K562 (cell line): ENCODE measurements around the gene POLA1. TPM values are rescaled to one million over a fixed set of nuclear protein-coding genes. Genes with fewer than 3 reads are reported as not detected.

Source experiments
- ATAC-seq: fragments of 200-7000 bp; cut with Tn5 transposase; 3 replicates; pipeline ENCODE4 v1.9.1; 2020; ENCODE audit warnings: moderate library complexity
- BruUV-seq: library from RNA; stranded (reverse); fragments of 400-500 nt; replicated peaks from 2 replicates; lab custom pipeline; 2021; lab: Mats Ljungman, UMichigan
- CTCF ChIA-PET: fragments of 300-600 bp; formaldehyde crosslinking; extraction: SDS; loops from one replicate; lab custom pipeline; 2021; ENCODE audit warnings: low intra/inter-chr PET ratio; lab: Yijun Ruan, JAX
- POLR2A ChIA-PET: fragments of 300-600, 350-650 bp; sonication (Branson Sonifier 250); formaldehyde crosslinking; extraction: SDS; loops from one replicate; lab custom pipeline; 2021; ENCODE audit warnings: antibody characterized with exemption, inconsistent platforms; lab: Yijun Ruan, JAX
- DNase-seq, 4 experiments: peaks; one replicate each; pipeline versions ENCODE4 v3.0.0 to v3.0.0-alpha.2; 2011 to 2018; ENCODE audit warnings: low spot score in 3 of 4, mixed read lengths in 3 of 4; ENCODE audit errors: extremely low read depth in 1 of 4
- FAIRE-seq: peaks from 2 replicates; lab custom pipeline; 2011; peaks lifted over from hg19 to GRCh38; lab: Jason Lieb, UNC
- H2AFZ ChIP-seq: 2 replicates; pipeline ENCODE4 v1.6.0; 2011; ENCODE audit warnings: low read depth, low read length, control low read depth, inconsistent platforms
- H3K27ac ChIP-seq: fragments of 200-600 bp; 3 replicates; pipeline ENCODE4 v1.8.0; 2011; ENCODE audit warnings: low read depth, mild to moderate bottlenecking, control low read depth, inconsistent platforms, low read length, moderate library complexity, mixed read lengths; ENCODE audit errors: extremely low read depth
- H3K27me3 ChIP-seq, 2 experiments: fragments of 300-600 bp in 1 of 2; 2 replicates in 1 of 2; 3 replicates in 1 of 2; pipeline versions ENCODE4 v1.6.0 to v1.8.0; 2011; ENCODE audit warnings: inconsistent platforms in 2 of 2, low read length in 2 of 2, mild to moderate bottlenecking in 1 of 2, mixed read lengths in 1 of 2, moderate library complexity in 1 of 2; ENCODE audit not compliant: control insufficient read depth in 2 of 2, insufficient read depth in 2 of 2
- H3K36me3 ChIP-seq: fragments of 300-600 bp; 3 replicates; pipeline ENCODE4 v1.8.0; 2011; ENCODE audit warnings: mild to moderate bottlenecking, low read length, inconsistent platforms; ENCODE audit not compliant: control insufficient read depth, insufficient read depth
- H3K4me1 ChIP-seq, 2 experiments: fragments of 200-600 bp in 1 of 2; replicated peaks in 1 of 2; 2 replicates in 1 of 2; 3 replicates in 1 of 2; pipeline versions ENCODE4 v1.5.1 to v1.8.0; 2011; ENCODE audit warnings: inconsistent platforms in 2 of 2, low read length in 2 of 2, mild to moderate bottlenecking in 1 of 2, mixed read lengths in 1 of 2, moderate library complexity in 1 of 2; ENCODE audit not compliant: control insufficient read depth in 2 of 2, insufficient read depth in 2 of 2
- H3K4me2 ChIP-seq: 2 replicates; pipeline ENCODE4 v1.6.1; 2011; ENCODE audit warnings: low read length, control low read depth, inconsistent platforms, mixed read lengths; ENCODE audit not compliant: insufficient read depth
- H3K4me3 ChIP-seq: fragments of 200-600 bp; sonication (generic), shearing (Covaris generic); 2 replicates; pipeline ENCODE4 v1.5.1; 2016; ENCODE audit warnings: control low read depth, inconsistent platforms
- H3K79me2 ChIP-seq: fragments of 200-600 bp; 3 replicates; pipeline ENCODE4 v1.8.0; 2011; ENCODE audit warnings: low read length, inconsistent platforms; ENCODE audit not compliant: control insufficient read depth, insufficient read depth
- H3K9ac ChIP-seq, 2 experiments: 2 replicates each; pipeline versions ENCODE4 v1.6.0 to v1.6.1; 2011; ENCODE audit warnings: low read depth in 2 of 2, low read length in 2 of 2, control low read depth in 1 of 2, inconsistent platforms in 1 of 2, mild to moderate bottlenecking in 1 of 2, mixed read lengths in 1 of 2; ENCODE audit not compliant: insufficient read depth in 1 of 2
- H3K9me1 ChIP-seq: one replicate; pipeline ENCODE4 v1.6.0; 2011; ENCODE audit warnings: inconsistent platforms, mild to moderate bottlenecking, low read length, moderate library complexity; ENCODE audit not compliant: control insufficient read depth, insufficient read depth
- H3K9me3 ChIP-seq: replicated peaks from 2 replicates; pipeline ENCODE4 v1.5.1; 2011; ENCODE audit warnings: low read depth, low read length, inconsistent platforms; ENCODE audit not compliant: control insufficient read depth, insufficient read depth
- H4K20me1 ChIP-seq: replicated peaks from 2 replicates; pipeline ENCODE4 v1.6.1; 2011; ENCODE audit warnings: low read length, inconsistent platforms, mixed read lengths; ENCODE audit not compliant: control insufficient read depth, insufficient read depth
- CHCHD3 ChIP-seq: fragments of 250-450 bp; sonication (Bioruptor Pico); IDR thresholded peaks from 2 replicates; pipeline ENCODE4 v2.1.2; 2022; ENCODE audit warnings: mild to moderate bottlenecking
- HDAC8 ChIP-seq: fragments of 450-650 bp; IDR thresholded peaks from 2 replicates; pipeline ENCODE4 v1.6.1; 2016; ENCODE audit warnings: mild to moderate bottlenecking, missing genetic modification characterization, moderate library complexity, missing compliant biosample characterization
- HEY1 ChIP-seq: fragments of 250-450 bp; sonication (Bioruptor Pico); IDR thresholded peaks from 2 replicates; pipeline ENCODE4 v1.5.0; 2020; ENCODE audit warnings: mild to moderate bottlenecking, moderate library complexity, borderline replicate concordance
- MITF ChIP-seq: IDR thresholded peaks from 2 replicates; pipeline ENCODE4 v1.6.1; 2014; ENCODE audit warnings: antibody characterized with exemption
- RREB1 ChIP-seq: fragments of 250-450 bp; sonication (Bioruptor Pico); IDR thresholded peaks from 2 replicates; pipeline ENCODE4 v1.4.0; 2020
- SAFB ChIP-seq: fragments of 200-400 bp; formaldehyde crosslinking; IDR thresholded peaks from 2 replicates; pipeline ENCODE4 v1.6.1; 2017; ENCODE audit warnings: low read depth, low read length, borderline replicate concordance
- STAT5B ChIP-seq: fragments of 250-450 bp; sonication (Bioruptor Pico); IDR thresholded peaks from 2 replicates; pipeline ENCODE4 v1.8.0; 2021; ENCODE audit warnings: mild to moderate bottlenecking, inconsistent platforms
- THAP7 ChIP-seq: fragments of 250-450 bp; sonication (Bioruptor Pico); IDR thresholded peaks from 2 replicates; pipeline ENCODE4 v1.5.0; 2021
- ZNF224 ChIP-seq: sonication (generic); formaldehyde crosslinking; IDR thresholded peaks from 2 replicates; pipeline ENCODE4 v1.8.0; 2022; ENCODE audit warnings: mild to moderate bottlenecking, missing genetic modification reagents
- in situ Hi-C: fragments of 300-500 bp; cut with MboI; formaldehyde crosslinking; loops from 4 replicates; pipeline ENCODE4 v1.15.0; 2018; ENCODE audit warnings: inconsistent platforms, mixed read lengths
- intact Hi-C: fragments of 100-400 bp; cut with micrococcal nuclease; formaldehyde crosslinking; loops from 2 replicates; pipeline ENCODE4 v1.14.2; 2022
- polyA plus RNA-seq, 8 experiments: library from polyadenylated mRNA; depleted of rRNA in 4 of 8; stranded (reverse) in 5 of 8; unstranded in 3 of 8; fragments of >200 nt; fragmentation: Nextera tagmentation in 2 of 8; fragmentation: Illumina TruSeq in 1 of 8; extraction: Ambion mirVana in 2 of 8; extraction: Trizol in 1 of 8; gene quantifications; 2 replicates each; pipeline versions ENCODE4 v1.2.1 to v1.2.3, GENCODE V29; 2011 to 2014; ENCODE audit warnings: inconsistent platforms in 1 of 8, missing spikeins in 1 of 8
- total RNA-seq, 7 experiments: library from RNA; depleted of rRNA in 6 of 7; stranded (reverse); fragments of >200 nt in 6 of 7; fragmentation: Illumina TruSeq in 2 of 7; extraction: Trizol in 2 of 7; gene quantifications; 2 replicates each; pipeline versions ENCODE4 v1.2.1 to v1.2.3, GENCODE V29; 2011 to 2021; ENCODE audit warnings: low replicate concordance in 1 of 7

The POLA1 gene
- total and polyA plus RNA-seq, 9 of the 15 experiments (the other 6 are each of a cell fraction or from before 2014, with no cell fraction given): 8.6 to 48.4 (median 27.4) TPM

- Histone ChIP-seq H3K4me2 (no peak overlapping the region), H3K9me3 (no peaks in the 10 kb centered on the region), H3K4me1 (no peaks in the 10 kb centered on the region; a peak in 2 of 5 replicates), H4K20me1 (no peaks in the 10 kb centered on the region), H3K36me3 (peaks cover 30% of the 10 kb centered on the region), H3K4me3 (no peak overlapping the region), H3K9ac (no peak overlapping the region), H3K27me3 (no peaks in the 10 kb centered on the region), H3K79me2 (no peaks in the 10 kb centered on the region), H3K27ac (no peak overlapping the region), H3K9me1 (no peaks in the 10 kb centered on the region), H2AFZ (no peak overlapping the region)
- intact Hi-C loops: no loop called here
- in situ Hi-C loops: no loop called here
- DNase-seq (no peak), FAIRE-seq (no peak), ATAC-seq (no peak; the same call in 2 of the 3 replicates)
- no TSS peak for BruUV-seq
- ChIA-PET POLR2A (no interaction called here), CTCF (no interaction called here)
- TF ChIP-seq HEY1 (CRISPR knock-in tag): no peak
- no peak for TF ChIP-seq HDAC8
- no peak for TF ChIP-seq RREB1 (CRISPR knock-in tag)
- no peak for TF ChIP-seq CHCHD3 (CRISPR knock-in tag)
- TF ChIP-seq ZNF224 (CRISPR knock-in tag): no peak
- TF ChIP-seq SAFB: no peak
- no peak for TF ChIP-seq STAT5B
- TF ChIP-seq THAP7 (CRISPR knock-in tag): no peak
- no peak for TF ChIP-seq MITF
Observed at GRCh38 chrX:24860140-24860539, 166.4 kb downstream of the POLA1 start.
